ENCODE data around the gene CDC37L1. TPM values are rescaled to one million over a fixed set of nuclear protein-coding genes. Genes with fewer than 3 reads are reported as not detected.

Gene CDC37L1
- total and polyA plus RNA-seq, 3 donors from 2014 or later, result 18.2 to 31.2 (median 31.2) TPM

DNA sequence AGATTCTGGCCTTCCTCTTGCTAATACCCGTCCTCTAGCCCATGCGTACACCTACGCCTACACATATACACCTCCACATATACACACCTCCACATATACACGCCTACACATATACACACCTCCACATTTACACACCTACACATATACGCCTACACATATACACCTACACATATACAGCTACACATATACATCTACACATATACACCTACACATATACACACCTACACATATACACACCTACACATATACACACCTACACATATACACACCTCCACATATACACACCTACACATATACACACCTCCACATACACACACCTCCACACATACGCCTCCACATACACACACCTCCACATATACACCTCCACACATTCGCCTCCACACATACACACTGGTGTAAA is 34.5 kb downstream of the CDC37L1 start:
- no peak for DNase-seq
- intact Hi-C loops (cut with DNase I; ENCODE audit: low total_unique reads), result no loop called here
- H3K9me3 ChIP-seq, result no peaks in the 10 kb centered on the region
- no peak overlapping the region for H3K27ac ChIP-seq
- H3K4me3 ChIP-seq, result no peak overlapping the region
- H3K27me3 ChIP-seq, result no peaks in the 10 kb centered on the region
- no peaks in the 10 kb centered on the region for H3K36me3 ChIP-seq (ENCODE audit: low read depth, missing control alignments)
- WGBS, 2 donors, result 47 to 64% methylated on average over 7 of the region's 7 CpGs
- no peaks in the 10 kb centered on the region for H3K4me1 ChIP-seq
- TF ChIP-seq, protein P1, sequence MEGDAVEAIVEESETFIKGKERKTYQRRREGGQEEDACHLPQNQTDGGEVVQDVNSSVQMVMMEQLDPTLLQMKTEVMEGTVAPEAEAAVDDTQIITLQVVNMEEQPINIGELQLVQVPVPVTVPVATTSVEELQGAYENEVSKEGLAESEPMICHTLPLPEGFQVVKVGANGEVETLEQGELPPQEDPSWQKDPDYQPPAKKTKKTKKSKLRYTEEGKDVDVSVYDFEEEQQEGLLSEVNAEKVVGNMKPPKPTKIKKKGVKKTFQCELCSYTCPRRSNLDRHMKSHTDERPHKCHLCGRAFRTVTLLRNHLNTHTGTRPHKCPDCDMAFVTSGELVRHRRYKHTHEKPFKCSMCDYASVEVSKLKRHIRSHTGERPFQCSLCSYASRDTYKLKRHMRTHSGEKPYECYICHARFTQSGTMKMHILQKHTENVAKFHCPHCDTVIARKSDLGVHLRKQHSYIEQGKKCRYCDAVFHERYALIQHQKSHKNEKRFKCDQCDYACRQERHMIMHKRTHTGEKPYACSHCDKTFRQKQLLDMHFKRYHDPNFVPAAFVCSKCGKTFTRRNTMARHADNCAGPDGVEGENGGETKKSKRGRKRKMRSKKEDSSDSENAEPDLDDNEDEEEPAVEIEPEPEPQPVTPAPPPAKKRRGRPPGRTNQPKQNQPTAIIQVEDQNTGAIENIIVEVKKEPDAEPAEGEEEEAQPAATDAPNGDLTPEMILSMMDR (IDR thresholded peaks at IDR 0.05), result no peak
- no peak for TF ChIP-seq POLR2A (IDR thresholded peaks at IDR 0.05)

- intact Hi-C loops (cut with DNase I; ENCODE audit: low total_unique reads), result no loop called here
- Histone ChIP-seq H3K9me3 (no peaks in the 10 kb centered on the region), H3K27me3 (no peaks in the 10 kb centered on the region), H3K27ac (no peak overlapping the region), H3K36me3 (ENCODE audit: low read depth, missing control alignments) (no peaks in the 10 kb centered on the region), H3K4me3 (no peak overlapping the region), H3K4me1 (no peaks in the 10 kb centered on the region)
- no peak for DNase-seq
- TF ChIP-seq, protein P1 (IDR thresholded peaks at IDR 0.05), result no peak
- no peak for TF ChIP-seq POLR2A (IDR thresholded peaks at IDR 0.05)
- 87 to 91% methylated on average over 9 of the region's 9 CpGs for WGBS, 2 donors
Observed at GRCh38 chr9:4714266-4715016, 35.1 kb downstream of the CDC37L1 start.

DNA sequence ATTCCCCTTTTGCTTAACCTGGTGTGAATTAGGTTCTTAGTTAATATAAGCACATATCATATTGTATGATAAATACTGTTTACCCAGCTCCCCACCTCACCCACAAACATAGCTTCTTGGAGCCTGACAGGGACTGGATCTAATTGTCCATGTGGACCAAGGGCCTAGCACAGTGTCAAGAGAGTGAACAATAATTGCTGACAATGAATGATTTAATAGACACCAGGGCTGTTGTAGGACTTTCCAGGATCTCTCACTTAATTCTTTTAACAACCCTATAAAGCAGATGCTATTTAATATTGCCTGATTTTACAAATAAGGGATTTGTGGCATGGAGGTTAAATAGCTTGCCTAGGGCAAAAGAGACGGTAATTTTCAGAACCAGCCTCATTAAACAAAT is 36.8 kb downstream of the CDC37L1 start:
- TF ChIP-seq POLR2A (IDR thresholded peaks at IDR 0.05), result no peak
- TF ChIP-seq, protein P1 (IDR thresholded peaks at IDR 0.05), result no peak

DNA sequence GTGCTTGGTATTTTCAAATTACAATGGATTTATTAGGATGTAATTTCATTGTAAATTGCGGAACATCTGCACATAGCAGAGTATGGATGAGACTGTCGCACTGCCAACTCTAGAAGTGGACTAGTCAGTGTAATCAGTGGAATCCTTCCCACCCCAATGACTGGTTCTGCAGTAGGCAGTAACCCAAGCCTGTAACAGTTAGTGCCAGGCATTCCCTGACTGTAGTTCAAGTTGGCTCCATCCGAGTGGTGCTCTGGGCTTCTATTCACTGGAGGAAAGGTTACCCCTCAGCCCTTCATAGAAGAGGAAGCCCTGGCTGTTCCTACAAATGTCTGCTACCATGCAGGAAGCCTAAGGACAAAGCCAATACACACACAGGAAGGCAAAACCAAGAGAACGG is 38.4 kb downstream of the CDC37L1 start:
- 92 to 95% methylated on average over 4 of the region's 4 CpGs for WGBS, 2 donors

More for the DNA sequence above, 36.8 kb downstream of the CDC37L1 start:
- no peak overlapping the region for H3K27ac ChIP-seq
- DNase-seq, result no peak
- no peaks in the 10 kb centered on the region for H3K4me1 ChIP-seq
- H3K4me3 ChIP-seq, result no peak overlapping the region
- H3K36me3 ChIP-seq (ENCODE audit: low read depth, missing control alignments), result no peaks in the 10 kb centered on the region
- intact Hi-C loops (cut with DNase I; ENCODE audit: low total_unique reads), result no loop called here
- 90 to 100% methylated on average over 1 of the region's 1 CpG for WGBS, 2 donors
- H3K27me3 ChIP-seq, result no peaks in the 10 kb centered on the region
- H3K9me3 ChIP-seq, result no peaks in the 10 kb centered on the region

More for the DNA sequence above, 38.4 kb downstream of the CDC37L1 start:
- Histone ChIP-seq H3K27me3 (no peaks in the 10 kb centered on the region), H3K9me3 (no peaks in the 10 kb centered on the region), H3K27ac (no peak overlapping the region), H3K4me3 (no peak overlapping the region), H3K36me3 (ENCODE audit: low read depth, missing control alignments) (no peaks in the 10 kb centered on the region), H3K4me1 (no peaks in the 10 kb centered on the region)
- TF ChIP-seq POLR2A (IDR thresholded peaks at IDR 0.05), result no peak
- TF ChIP-seq, protein P1 (IDR thresholded peaks at IDR 0.05), result no peak
- intact Hi-C loops (cut with DNase I; ENCODE audit: low total_unique reads), result no loop called here
- DNase-seq, result no peak

All from testis (tissue), 3 donors.